ENCODE measurements around the gene HSD17B8. TPM values are rescaled to one million over a fixed set of nuclear protein-coding genes. Genes with fewer than 3 reads are reported as not detected.

Gene HSD17B8
- total and polyA plus RNA-seq, 10 of the 15 experiments (the other 5 are each of a cell fraction or from before 2014, with no cell fraction given) = 3.1 to 54.3 (median 26.5) TPM

DNA sequence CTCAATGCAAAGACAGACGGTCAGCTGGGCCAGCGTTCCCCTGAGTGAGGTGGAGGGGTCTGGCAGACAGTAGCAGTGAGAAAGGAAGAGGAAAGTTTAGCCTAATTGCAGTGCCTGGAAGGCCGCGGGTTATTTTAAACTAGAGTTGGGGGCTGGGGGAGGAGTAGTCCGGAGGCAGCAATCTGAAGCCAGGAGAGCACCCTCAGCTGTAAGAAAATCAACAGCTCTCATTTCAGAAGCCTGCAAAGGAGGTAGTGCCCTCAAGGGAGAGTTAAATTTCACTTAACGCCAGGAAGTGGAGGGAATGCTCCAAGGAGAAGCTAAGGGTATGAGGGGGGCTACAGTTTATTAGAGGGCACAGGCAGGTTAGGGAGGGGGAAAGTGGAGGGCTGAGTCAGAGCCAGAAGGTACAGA is 30.8 kb downstream of the HSD17B8 start:
- Histone ChIP-seq H3K4me2 (ENCODE audit: control insufficient read depth, insufficient read depth) (no peak overlapping the region), H2AFZ (ENCODE audit: control insufficient read depth, low read depth, low read length) (no peak overlapping the region), H3K4me3 (no peak overlapping the region), H4K20me1 (ENCODE audit: control insufficient read depth, insufficient read depth) (no peaks in the 10 kb centered on the region), H3K4me1 (ENCODE audit: control insufficient read depth, insufficient read depth, low read length) (no peaks in the 10 kb centered on the region), H3K27me3 (replicated peaks in 1 of 2; ENCODE audit: control insufficient read depth in 2 of 2, insufficient read depth in 2 of 2, low read length in 1 of 2) (peaks cover 2 to 3% of the 10 kb centered on the region in 2 experiments; a peak in 2 of 4 replicates), H3K79me2 (ENCODE audit: control insufficient read depth, insufficient read depth, low read length) (no peaks in the 10 kb centered on the region), H3K9ac (ENCODE audit: control insufficient read depth, insufficient read depth, low read length) (no peak overlapping the region), H3K9me3 (replicated peaks; ENCODE audit: control insufficient read depth, insufficient read depth, low read length) (no peaks in the 10 kb centered on the region), H3K27ac (ENCODE audit: control insufficient read depth, insufficient read depth) (no peak overlapping the region), H3K36me3 (ENCODE audit: control insufficient read depth in 2 of 2, insufficient read depth in 2 of 2, low read length in 1 of 2) (no peaks in the 10 kb centered on the region)
- TF ChIP-seq, protein P1, sequence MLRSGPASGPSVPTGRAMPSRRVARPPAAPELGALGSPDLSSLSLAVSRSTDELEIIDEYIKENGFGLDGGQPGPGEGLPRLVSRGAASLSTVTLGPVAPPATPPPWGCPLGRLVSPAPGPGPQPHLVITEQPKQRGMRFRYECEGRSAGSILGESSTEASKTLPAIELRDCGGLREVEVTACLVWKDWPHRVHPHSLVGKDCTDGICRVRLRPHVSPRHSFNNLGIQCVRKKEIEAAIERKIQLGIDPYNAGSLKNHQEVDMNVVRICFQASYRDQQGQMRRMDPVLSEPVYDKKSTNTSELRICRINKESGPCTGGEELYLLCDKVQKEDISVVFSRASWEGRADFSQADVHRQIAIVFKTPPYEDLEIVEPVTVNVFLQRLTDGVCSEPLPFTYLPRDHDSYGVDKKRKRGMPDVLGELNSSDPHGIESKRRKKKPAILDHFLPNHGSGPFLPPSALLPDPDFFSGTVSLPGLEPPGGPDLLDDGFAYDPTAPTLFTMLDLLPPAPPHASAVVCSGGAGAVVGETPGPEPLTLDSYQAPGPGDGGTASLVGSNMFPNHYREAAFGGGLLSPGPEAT (IDR thresholded peaks at IDR 0.05; ENCODE audit: low read depth) = no peak
- TF ChIP-seq ETV6 (conservative IDR thresholded peaks at IDR 0.05 in 1 of 2, IDR thresholded peaks at IDR 0.05 in 1 of 2; ENCODE audit: borderline replicate concordance in 1 of 2, low read depth in 1 of 2) (no peak), JUNB (IDR thresholded peaks at IDR 0.05) (no peak), RUNX3 (IDR thresholded peaks at IDR 0.05; ENCODE audit: low read length) (no peak), MXI1 (IDR thresholded peaks at IDR 0.05; ENCODE audit: low read depth, low read length) (no peak), ZNF217 (IDR thresholded peaks at IDR 0.05) (no peak)
- TF ChIP-seq, protein P2, sequence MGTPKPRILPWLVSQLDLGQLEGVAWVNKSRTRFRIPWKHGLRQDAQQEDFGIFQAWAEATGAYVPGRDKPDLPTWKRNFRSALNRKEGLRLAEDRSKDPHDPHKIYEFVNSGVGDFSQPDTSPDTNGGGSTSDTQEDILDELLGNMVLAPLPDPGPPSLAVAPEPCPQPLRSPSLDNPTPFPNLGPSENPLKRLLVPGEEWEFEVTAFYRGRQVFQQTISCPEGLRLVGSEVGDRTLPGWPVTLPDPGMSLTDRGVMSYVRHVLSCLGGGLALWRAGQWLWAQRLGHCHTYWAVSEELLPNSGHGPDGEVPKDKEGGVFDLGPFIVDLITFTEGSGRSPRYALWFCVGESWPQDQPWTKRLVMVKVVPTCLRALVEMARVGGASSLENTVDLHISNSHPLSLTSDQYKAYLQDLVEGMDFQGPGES (IDR thresholded peaks at IDR 0.05) = no peak
- TF ChIP-seq, protein P3, sequence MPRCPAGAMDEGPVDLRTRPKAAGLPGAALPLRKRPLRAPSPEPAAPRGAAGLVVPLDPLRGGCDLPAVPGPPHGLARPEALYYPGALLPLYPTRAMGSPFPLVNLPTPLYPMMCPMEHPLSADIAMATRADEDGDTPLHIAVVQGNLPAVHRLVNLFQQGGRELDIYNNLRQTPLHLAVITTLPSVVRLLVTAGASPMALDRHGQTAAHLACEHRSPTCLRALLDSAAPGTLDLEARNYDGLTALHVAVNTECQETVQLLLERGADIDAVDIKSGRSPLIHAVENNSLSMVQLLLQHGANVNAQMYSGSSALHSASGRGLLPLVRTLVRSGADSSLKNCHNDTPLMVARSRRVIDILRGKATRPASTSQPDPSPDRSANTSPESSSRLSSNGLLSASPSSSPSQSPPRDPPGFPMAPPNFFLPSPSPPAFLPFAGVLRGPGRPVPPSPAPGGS (IDR thresholded peaks at IDR 0.05; ENCODE audit: borderline replicate concordance, insufficient read depth, low read depth, low read length, poor library complexity, severe bottlenecking) = no peak
- ChIA-PET CTCF (interaction anchor here (0.6 to 1.8 kb wide), 3 partner anchors 13 to 109 kb away, joined by 3 to 6 read pairs (median 4); no protein-coding TSS in a partner anchor), RAD21 (ENCODE audit: unreplicated experiment) (interaction anchor here (2.6 kb wide), 1 partner anchor 14 kb away, joined by 6 read pairs; no protein-coding TSS in a partner anchor), SMC1A (ENCODE audit: uncharacterized antibody, unreplicated experiment) (no interaction called here), POLR2A (interaction anchor here (1.5 kb wide), 1 partner anchor 26 kb away, joined by 5 read pairs; the partner anchor contains the start of gene RING1)
- FAIRE-seq = no peak
- DNase-seq (ENCODE audit: low read depth, low spot score) = no peak
- intact Hi-C loops (cut with micrococcal nuclease; ENCODE audit: unreplicated experiment) = no loop called here
- BruUV-seq (replicated peaks) = no TSS peak
- WGBS (ENCODE audit: insufficient coverage, insufficient replicate concordance, low lambda C conversion rate, missing lambda C conversion rate) = 19% methylated on average over 6 of the region's 6 CpGs
- no peak for ATAC-seq
- in situ Hi-C loops (cut with MboI) = no loop called here
